ENCODE measurements around the gene ATG9B. TPM values are rescaled to one million over a fixed set of nuclear protein-coding genes. Genes with fewer than 3 reads are reported as not detected.

ATG9B gene
- total RNA-seq, 1 experiment from 2014 or later = 0.98 TPM

- H3K36me3 ChIP-seq (ENCODE audit: control insufficient read depth, insufficient read depth, low read length) = no peaks in the 10 kb centered on the region
- TF ChIP-seq REST (IDR thresholded peaks at IDR 0.05; ENCODE audit: insufficient read depth in 1 of 2, low read depth in 2 of 2, low read length in 1 of 2) (no peak), SIN3A (IDR thresholded peaks at IDR 0.05; ENCODE audit: borderline replicate concordance, insufficient read depth, low read depth, low read length) (no peak), POLR2AphosphoS5 (IDR thresholded peaks at IDR 0.05; ENCODE audit: low read depth, low read length) (no peak)
- POLR2A ChIA-PET = interaction anchor here (0.6 kb wide), 1 partner anchor 62 kb away, joined by 15 read pairs; no protein-coding TSS in a partner anchor
- ATAC-seq (no peak), DNase-seq (ENCODE audit: low read depth, low spot score) (no peak)
- H3K4me1 ChIP-seq (ENCODE audit: control insufficient read depth, insufficient read depth, low read length) = no peaks in the 10 kb centered on the region
- no peaks in the 10 kb centered on the region for H3K9me3 ChIP-seq (ENCODE audit: control insufficient read depth, insufficient read depth, low read depth, low read length)
- CTCF ChIA-PET = interaction anchor here (0.7 kb wide), 1 partner anchor 70 kb away, joined by 3 read pairs; no protein-coding TSS in a partner anchor
- no peak overlapping the region for H3K27ac ChIP-seq (ENCODE audit: low read length)
- in situ Hi-C loops (cut with HindIII; ENCODE audit: low pct_unique_long_range_greater_than_20kb, low sequenced_read_pairs) = no loop called here
- H3K27me3 ChIP-seq (ENCODE audit: control insufficient read depth, insufficient read depth, low read length) = no peaks in the 10 kb centered on the region
- BruUV-seq (replicated peaks) = no TSS peak
- intact Hi-C loops (cut with micrococcal nuclease; ENCODE audit: unreplicated experiment) = no loop called here
- H3K4me3 ChIP-seq (ENCODE audit: low read depth in 2 of 2, low read length in 2 of 2) = no peak overlapping the region
Observed at GRCh38 chr7:151032936-151033863, 8.9 kb upstream of the ATG9B start.

GRCh38 chr7:151031011-151031410 is 6.7 kb upstream of the ATG9B start:
- intact Hi-C loops (cut with micrococcal nuclease; ENCODE audit: unreplicated experiment) = no loop called here
- no peak overlapping the region for H3K4me3 ChIP-seq (ENCODE audit: low read depth in 2 of 2, low read length in 2 of 2)
- no peaks in the 10 kb centered on the region for H3K36me3 ChIP-seq (ENCODE audit: control insufficient read depth, insufficient read depth, low read length)
- TF ChIP-seq POLR2AphosphoS5 (IDR thresholded peaks at IDR 0.05; ENCODE audit: low read depth, low read length) = no peak
- no peak for TF ChIP-seq REST (IDR thresholded peaks at IDR 0.05; ENCODE audit: insufficient read depth in 1 of 2, low read depth in 2 of 2, low read length in 1 of 2)
- no peak for TF ChIP-seq CTCF (IDR thresholded peaks at IDR 0.05)
- TF ChIP-seq TCF7L2 (IDR thresholded peaks at IDR 0.05; ENCODE audit: low read depth, low read length) = no peak
- no peak for TF ChIP-seq SIN3A (IDR thresholded peaks at IDR 0.05; ENCODE audit: borderline replicate concordance, insufficient read depth, low read depth, low read length)
- ChIA-PET POLR2A (no interaction called here), CTCF (no interaction called here)
- H3K4me1 ChIP-seq (ENCODE audit: control insufficient read depth, insufficient read depth, low read length) = no peaks in the 10 kb centered on the region; the same call in 1 of the 2 replicates
- ATAC-seq (no peak), DNase-seq (ENCODE audit: low read depth, low spot score) (no peak)
- no peak overlapping the region for H3K27ac ChIP-seq (ENCODE audit: low read length)
- TSS peak; percentile 64 for BruUV-seq (replicated peaks)
- no peaks in the 10 kb centered on the region for H3K9me3 ChIP-seq (ENCODE audit: control insufficient read depth, insufficient read depth, low read depth, low read length)
- no peaks in the 10 kb centered on the region for H3K27me3 ChIP-seq (ENCODE audit: control insufficient read depth, insufficient read depth, low read length)
- in situ Hi-C loops (cut with HindIII; ENCODE audit: low pct_unique_long_range_greater_than_20kb, low sequenced_read_pairs) = no loop called here

All from Panc1 (cell line).